GM23248 (cell line): Measurements from ENCODE around the gene SPAG9.

ENCODE experiments used
- EZH2 ChIP-seq: fragments of 200-600 bp; sonication (generic); IDR thresholded peaks from 2 replicates; pipeline ENCODE4 v1.6.1; 2018; ENCODE audit warnings: antibody characterized with exemption, mild to moderate bottlenecking; ENCODE audit not compliant: insufficient read depth, poor library complexity, severe bottlenecking
- EZH2phosphoT487 ChIP-seq: fragments of 200-600 bp; sonication (generic); IDR thresholded peaks from 2 replicates; pipeline ENCODE4 v1.6.1; 2018; ENCODE audit warnings: antibody characterized with exemption, moderate library complexity, mild to moderate bottlenecking, low read depth; ENCODE audit not compliant: insufficient read depth

- no peak for TF ChIP-seq EZH2
- no peak for TF ChIP-seq EZH2phosphoT487
Measured at GRCh38 chr17:50955667-50956120, 165.0 kb downstream of the SPAG9 start.
